ENCODE measurements around the gene COQ2.

The COQ2 gene

DNA sequence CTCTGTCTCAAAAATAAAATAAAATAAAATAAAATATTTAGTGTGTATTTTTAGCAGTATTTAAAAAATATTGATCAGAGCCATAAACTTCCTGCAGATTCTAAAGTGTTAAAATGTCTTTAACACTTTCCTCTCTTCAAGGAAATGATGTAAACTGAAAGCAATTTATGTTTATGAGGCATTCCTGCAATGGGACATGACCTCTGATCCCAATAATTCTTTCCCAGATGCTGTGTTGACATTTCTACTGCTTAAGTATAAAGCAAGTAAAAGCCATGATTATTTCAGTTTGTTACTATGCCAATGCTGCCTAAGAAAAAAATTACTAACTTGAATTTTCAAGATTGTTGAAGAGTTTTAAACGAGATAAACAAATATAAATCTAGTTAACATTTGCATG, 29.0 kb downstream of the COQ2 start (continued):
- TF ChIP-seq ZNF518A (tag by site-specific recombination; conservative IDR thresholded peaks at IDR 0.05; ENCODE audit: low read depth) (no peak), ZBTB17 (tag by site-specific recombination; IDR thresholded peaks at IDR 0.05) (no peak), SALL2 (tag by site-specific recombination; IDR thresholded peaks at IDR 0.05; ENCODE audit: borderline replicate concordance) (no peak), ZNF837 (tag by site-specific recombination; IDR thresholded peaks at IDR 0.05) (no peak), ZNF114 (tag by site-specific recombination; IDR thresholded peaks at IDR 0.05) (no peak), TSHZ1 (tag by site-specific recombination; IDR thresholded peaks at IDR 0.05; ENCODE audit: borderline replicate concordance) (peak; percentile 77; the same call in 1 of the 2 replicates), ELK4 (IDR thresholded peaks at IDR 0.05; ENCODE audit: borderline replicate concordance, low read depth, low read length) (no peak), ZNF341 (tag by site-specific recombination; IDR thresholded peaks at IDR 0.05; ENCODE audit: low read depth) (no peak), ZNF600 (tag by site-specific recombination; IDR thresholded peaks at IDR 0.05) (no peak), ZNF660 (tag by site-specific recombination; IDR thresholded peaks at IDR 0.05) (no peak), ZBTB20 (tag by site-specific recombination; IDR thresholded peaks at IDR 0.05) (no peak), ZNF132 (tag by site-specific recombination; IDR thresholded peaks at IDR 0.05; ENCODE audit: borderline replicate concordance) (no peak), MYNN (tag by site-specific recombination; IDR thresholded peaks at IDR 0.05; ENCODE audit: borderline replicate concordance) (peak; percentile 76; the same call in 1 of the 2 replicates), KLF7 (tag by site-specific recombination; IDR thresholded peaks at IDR 0.05; ENCODE audit: borderline replicate concordance) (no peak), SP3 (tag by site-specific recombination; IDR thresholded peaks at IDR 0.05) (no peak), ZNF670 (tag by site-specific recombination; IDR thresholded peaks at IDR 0.05; ENCODE audit: low read depth) (no peak), GLI2 (tag by site-specific recombination; IDR thresholded peaks at IDR 0.05; ENCODE audit: borderline replicate concordance, low read depth) (peak; percentile 36; the same call in 1 of the 2 replicates), ZNF629 (tag by site-specific recombination; IDR thresholded peaks at IDR 0.05) (peak; percentile 84), GFI1B (tag by site-specific recombination; IDR thresholded peaks at IDR 0.05) (no peak)
- TF ChIP-seq, protein P1, sequence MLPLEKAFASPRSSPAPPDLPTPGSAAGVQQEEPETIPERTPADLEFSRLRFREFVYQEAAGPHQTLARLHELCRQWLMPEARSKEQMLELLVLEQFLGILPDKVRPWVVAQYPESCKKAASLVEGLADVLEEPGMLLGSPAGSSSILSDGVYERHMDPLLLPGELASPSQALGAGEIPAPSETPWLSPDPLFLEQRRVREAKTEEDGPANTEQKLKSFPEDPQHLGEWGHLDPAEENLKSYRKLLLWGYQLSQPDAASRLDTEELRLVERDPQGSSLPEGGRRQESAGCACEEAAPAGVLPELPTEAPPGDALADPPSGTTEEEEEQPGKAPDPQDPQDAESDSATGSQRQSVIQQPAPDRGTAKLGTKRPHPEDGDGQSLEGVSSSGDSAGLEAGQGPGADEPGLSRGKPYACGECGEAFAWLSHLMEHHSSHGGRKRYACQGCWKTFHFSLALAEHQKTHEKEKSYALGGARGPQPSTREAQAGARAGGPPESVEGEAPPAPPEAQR (tag by site-specific recombination; IDR thresholded peaks at IDR 0.05) = no peak
- TF ChIP-seq, protein P2, sequence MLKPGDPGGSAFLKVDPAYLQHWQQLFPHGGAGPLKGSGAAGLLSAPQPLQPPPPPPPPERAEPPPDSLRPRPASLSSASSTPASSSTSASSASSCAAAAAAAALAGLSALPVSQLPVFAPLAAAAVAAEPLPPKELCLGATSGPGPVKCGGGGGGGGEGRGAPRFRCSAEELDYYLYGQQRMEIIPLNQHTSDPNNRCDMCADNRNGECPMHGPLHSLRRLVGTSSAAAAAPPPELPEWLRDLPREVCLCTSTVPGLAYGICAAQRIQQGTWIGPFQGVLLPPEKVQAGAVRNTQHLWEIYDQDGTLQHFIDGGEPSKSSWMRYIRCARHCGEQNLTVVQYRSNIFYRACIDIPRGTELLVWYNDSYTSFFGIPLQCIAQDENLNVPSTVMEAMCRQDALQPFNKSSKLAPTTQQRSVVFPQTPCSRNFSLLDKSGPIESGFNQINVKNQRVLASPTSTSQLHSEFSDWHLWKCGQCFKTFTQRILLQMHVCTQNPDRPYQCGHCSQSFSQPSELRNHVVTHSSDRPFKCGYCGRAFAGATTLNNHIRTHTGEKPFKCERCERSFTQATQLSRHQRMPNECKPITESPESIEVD (tag by site-specific recombination; IDR thresholded peaks at IDR 0.05) = peak; percentile 97
- TF ChIP-seq, protein P3, sequence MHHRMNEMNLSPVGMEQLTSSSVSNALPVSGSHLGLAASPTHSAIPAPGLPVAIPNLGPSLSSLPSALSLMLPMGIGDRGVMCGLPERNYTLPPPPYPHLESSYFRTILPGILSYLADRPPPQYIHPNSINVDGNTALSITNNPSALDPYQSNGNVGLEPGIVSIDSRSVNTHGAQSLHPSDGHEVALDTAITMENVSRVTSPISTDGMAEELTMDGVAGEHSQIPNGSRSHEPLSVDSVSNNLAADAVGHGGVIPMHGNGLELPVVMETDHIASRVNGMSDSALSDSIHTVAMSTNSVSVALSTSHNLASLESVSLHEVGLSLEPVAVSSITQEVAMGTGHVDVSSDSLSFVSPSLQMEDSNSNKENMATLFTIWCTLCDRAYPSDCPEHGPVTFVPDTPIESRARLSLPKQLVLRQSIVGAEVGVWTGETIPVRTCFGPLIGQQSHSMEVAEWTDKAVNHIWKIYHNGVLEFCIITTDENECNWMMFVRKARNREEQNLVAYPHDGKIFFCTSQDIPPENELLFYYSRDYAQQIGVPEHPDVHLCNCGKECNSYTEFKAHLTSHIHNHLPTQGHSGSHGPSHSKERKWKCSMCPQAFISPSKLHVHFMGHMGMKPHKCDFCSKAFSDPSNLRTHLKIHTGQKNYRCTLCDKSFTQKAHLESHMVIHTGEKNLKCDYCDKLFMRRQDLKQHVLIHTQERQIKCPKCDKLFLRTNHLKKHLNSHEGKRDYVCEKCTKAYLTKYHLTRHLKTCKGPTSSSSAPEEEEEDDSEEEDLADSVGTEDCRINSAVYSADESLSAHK (tag by site-specific recombination; IDR thresholded peaks at IDR 0.05) = peak; percentile 57; the same call in 1 of the 2 replicates
- TF ChIP-seq, protein P4, sequence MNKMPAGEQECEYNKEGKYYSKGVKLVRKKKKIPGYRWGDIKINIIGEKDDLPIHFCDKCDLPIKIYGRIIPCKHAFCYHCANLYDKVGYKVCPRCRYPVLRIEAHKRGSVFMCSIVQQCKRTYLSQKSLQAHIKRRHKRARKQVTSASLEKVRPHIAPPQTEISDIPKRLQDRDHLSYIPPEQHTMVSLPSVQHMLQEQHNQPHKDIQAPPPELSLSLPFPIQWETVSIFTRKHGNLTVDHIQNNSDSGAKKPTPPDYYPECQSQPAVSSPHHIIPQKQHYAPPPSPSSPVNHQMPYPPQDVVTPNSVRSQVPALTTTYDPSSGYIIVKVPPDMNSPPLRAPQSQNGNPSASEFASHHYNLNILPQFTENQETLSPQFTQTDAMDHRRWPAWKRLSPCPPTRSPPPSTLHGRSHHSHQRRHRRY (tag by site-specific recombination; IDR thresholded peaks at IDR 0.05) = no peak
